GM18505 (cell line): ENCODE data around the gene ANKRD55.
"Not testable (repeated sequence)": the region's sequence is repeated elsewhere in the genome, so short reads cannot be mapped to it uniquely, and the experiment has no call there.

ENCODE experiments used
- ATAC-seq: cut with Tn5 transposase; IDR thresholded peaks from one replicate; pipeline ENCODE4 v1.9.1; 2021; ENCODE audit not compliant: unreplicated experiment
- POLR2A ChIP-seq: IDR thresholded peaks from 4 replicates; pipeline ENCODE4 v1.6.1; 2011; ENCODE audit warnings: borderline replicate concordance; ENCODE audit not compliant: insufficient read depth, insufficient read length; ENCODE audit errors: extremely low read depth

The ANKRD55 gene

DNA sequence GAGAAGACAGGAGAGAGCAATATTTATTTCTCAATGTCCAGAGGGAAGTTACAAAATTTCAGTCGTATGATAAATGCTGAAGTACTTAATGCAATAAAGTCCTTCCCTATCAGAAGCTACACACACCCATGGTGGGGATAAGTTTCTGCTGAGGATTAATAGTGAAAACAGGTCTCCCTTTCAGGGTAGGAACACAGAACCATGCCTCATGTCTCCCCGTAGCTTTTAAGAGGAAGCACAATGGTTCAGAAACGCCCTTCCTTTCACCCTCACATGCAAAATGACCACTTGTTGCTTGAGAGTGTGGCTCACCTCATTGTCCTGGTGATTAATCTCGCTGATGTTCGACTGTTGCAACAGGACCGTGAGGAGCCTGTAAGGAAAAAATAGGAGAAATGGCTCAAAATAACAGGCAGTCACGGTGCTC is 73.6 kb downstream of the ANKRD55 start:
- TF ChIP-seq POLR2A, result no peak
- no peak for ATAC-seq

DNA sequence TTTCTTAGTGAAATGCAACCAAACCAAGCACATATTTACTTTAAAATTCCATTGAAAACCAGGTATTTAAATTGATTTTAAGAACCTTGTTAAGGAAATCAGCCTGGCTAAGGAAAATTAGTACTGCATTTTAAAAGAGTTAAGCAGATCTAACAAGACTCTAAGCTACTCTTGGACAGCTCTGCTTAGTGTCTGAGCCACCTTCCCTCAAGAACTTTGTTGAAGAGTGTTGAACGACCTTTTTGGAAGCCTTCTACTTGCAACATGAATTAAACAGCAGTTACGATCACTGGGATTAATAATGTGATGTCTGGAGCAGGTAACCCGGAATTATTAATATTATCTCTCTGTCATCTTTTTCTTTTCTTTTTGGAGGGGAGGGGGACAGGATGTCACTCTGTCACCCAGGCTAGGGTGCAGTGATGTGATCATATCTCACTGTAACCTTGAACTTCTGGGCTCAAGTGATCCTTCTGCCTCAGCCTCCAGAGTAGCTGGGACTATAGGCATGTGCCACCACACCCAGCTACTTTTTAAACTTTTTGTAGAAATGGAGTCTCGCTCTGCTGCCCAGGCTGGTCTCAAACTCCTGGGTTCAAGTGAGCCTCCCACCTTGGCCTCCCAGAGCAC is 74.7 kb downstream of the ANKRD55 start:
- ATAC-seq, result no peak
- no peak for TF ChIP-seq POLR2A

DNA sequence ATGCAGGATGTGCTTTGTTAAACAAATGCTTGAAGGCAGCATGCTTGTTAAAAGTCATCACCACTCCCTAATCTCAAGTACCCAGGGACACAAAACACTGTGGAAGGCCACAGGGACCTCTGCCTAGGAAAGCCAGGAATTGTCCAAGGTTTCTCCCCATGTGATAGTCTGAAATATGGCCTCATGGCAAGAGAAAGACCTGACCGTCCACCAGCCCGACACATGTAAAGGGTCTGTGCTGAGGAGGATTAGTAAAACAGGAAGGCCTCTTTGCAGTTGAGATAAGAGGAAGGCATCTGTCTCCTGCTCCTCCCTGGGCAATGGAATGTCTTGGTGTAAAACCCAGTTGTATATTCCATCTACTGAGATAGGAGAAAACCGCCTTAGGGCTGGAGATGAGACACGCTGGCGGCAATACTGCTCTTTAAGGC is 75.9 kb downstream of the ANKRD55 start:
- not testable (repeated sequence) for ATAC-seq

DNA sequence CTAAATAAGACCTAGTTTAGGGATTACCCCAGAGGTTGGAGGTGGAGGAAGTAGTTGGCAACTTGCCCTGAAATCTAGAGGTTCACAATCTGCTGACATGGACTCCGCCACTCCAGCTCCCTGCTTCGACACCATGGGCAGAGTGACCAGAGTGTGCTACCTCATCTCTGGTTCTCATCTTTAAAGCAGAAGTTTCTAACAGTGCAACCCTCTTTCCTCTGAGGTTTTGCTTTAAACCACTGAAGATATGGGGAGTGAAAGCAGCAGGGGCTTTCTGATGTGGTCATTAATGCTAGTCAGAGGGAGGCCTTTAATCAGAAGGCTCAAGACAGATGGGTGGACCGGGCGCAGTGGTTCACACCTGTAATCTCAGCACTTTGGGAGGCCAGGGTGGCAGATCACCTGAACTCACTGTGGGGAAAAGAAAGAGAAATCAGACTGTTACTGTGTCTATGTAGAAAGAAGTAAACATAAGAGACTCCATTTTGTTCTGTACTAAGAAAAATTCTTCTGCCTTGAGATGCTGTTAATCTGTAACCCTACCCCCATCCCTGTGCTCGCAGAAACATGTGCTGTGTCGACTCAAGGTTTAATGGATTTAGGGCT is 76.4 kb downstream of the ANKRD55 start:
- ATAC-seq, result peak; percentile 53

DNA sequence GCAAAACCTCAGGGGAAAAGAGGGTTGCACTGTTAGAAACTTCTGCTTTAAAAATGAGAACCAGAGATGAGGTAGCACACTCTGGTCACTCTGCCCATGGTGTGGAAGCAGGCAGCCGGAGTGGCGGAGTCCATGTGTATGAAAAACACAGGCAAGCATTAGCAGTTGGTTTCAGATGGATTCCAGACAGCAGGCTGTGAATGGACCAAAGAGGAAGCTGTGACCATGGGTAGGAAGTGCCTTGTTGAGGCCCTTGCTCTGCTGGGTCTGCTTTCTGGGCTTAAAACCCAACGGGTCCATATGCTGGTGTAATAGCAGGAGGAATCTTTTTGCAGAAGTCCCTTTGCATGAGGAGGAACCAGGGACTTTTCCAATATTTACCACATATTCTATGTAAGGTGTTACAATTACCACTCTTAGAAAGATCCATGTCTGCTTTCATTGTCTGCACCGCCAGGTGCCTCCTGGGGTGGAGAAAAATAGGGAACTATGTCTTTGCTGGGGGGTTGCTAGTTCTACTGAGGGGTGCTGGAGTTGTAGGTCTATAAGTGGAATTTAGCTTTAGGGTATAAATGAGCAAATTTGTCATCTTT is 77.0 kb downstream of the ANKRD55 start:
- TF ChIP-seq POLR2A, result no peak
- no peak for ATAC-seq

DNA sequence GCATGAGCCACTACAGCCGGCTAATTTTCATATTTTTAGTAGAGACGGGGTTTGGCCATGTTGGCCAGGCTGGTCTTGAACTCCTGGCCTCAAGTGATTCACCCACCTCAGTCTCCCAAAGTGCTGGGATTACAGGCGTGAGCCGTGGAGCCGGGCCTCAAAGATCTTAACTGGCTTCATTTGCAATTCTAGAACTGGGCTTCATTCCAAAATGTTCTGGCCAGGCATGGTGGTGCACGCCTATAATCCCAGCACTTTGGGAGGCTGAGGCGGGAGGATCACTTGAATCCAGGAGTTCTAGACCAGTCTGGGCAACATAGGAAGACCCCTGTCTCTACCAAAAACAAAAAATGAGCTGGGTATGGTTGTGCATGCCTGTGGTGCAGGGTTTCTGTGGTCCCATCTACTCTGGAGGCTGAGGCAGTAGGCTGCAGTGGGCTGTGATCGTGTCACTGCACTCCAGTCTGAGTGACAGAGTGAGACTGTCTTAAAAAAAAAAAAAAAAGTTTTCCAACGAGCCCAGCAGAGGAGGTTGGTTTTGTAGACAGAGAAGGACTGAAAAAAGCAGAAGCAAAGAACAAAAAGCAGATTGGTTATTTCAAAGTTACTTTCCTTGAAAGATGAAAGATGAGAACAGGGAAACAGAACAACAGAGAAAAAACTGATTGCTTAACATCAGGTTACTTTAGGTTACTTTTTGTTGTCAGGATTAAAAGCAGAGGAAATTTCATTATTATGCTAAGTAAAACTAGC is 78.2 kb downstream of the ANKRD55 start:
- ATAC-seq, result no peak

DNA sequence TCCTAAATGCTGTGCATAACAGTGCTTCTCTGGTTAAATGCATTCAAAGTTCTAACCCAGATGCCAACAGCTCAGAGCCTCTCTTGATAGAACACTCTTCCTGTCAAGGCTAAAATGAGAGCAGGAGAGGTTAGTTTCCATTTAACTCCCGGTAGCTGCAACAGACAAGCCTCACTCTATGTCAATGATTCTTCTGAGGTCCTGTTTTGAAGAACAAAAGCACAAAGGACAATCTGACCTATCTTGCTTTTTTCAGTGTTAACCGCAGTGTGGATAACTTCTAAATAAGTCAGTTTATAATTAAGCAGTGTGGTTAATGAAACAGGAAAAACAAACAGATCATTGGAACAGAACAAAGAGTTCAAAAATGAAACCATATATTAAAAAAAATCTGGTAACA is 80.7 kb downstream of the ANKRD55 start:
- no peak for TF ChIP-seq POLR2A
- ATAC-seq, result no peak

More for the DNA sequence above, 78.2 kb downstream of the ANKRD55 start:
- no peak for TF ChIP-seq POLR2A

DNA sequence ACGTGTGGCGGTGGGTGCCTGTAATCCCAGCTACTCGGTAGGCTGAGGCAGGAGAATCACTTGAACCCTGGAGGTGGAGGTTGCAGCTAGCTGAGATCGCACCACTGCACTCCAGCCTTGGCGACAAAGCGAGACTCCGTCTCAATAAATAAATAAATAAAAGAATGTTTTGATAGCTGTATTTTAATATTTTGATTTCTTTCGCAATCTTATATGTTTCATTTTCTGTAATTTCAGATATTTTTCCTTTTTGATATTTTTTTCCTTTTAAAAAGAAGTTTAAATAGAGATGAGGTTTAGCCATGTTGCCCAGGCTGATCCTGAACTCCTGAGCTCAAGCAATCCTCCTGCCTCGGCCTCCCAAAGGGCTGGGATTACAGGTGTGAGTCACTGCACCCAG is 82.4 kb downstream of the ANKRD55 start:
- ATAC-seq, result not testable (repeated sequence)

DNA sequence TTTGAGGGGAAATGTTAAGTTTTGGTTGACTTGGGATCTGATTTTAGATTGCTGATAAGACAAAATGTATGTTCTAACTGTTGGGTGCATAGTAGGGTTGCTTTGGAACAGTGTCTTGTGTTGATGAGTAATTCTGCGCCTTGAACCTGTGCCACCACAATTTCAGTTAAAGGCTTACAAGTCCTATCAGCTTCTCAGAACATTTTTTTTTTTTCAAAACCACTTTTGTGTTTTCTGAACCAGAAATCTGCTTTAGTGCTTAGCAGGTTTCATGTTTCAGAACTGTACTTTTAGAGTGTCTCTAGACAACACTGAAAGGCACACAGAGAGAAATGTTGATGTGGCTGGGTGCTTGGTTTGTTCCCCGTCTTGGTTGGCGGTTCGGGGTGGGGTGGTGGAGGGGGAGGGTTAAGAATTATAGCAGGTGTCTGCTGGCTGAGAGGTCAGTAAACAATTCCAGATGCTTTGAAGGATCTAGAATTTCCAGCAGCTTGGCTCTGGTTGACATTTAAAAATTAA is 84.6 kb downstream of the ANKRD55 start:
- ATAC-seq, result peak; percentile 95
- no peak for TF ChIP-seq POLR2A

DNA sequence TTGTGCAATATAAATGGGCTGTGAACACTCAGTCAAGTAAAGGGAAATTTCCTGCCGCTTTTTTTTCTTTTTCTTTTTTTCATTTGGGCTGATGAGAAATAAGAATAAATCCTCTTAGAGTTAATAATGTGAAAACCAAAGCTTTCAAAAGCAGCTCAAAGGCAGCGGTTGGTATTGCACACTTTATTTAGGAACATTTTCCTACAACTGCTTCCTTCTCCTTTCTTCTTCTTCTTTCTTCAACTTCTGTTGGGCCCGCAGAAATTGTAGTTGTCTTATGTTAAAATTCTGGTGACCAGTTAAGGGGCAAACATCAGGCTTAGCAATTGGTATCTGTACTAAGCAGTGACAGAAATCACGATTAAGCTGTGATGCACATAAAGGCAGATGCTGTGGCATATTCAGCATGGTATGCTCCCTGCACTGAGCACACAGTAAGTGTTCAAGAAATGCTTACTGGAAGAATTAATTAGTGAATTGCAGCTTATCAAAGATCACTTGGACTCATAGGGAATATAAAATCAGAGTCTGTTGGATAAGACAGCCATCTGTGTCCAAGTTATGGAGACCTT is 85.4 kb downstream of the ANKRD55 start:
- no peak for TF ChIP-seq POLR2A
- ATAC-seq, result no peak

DNA sequence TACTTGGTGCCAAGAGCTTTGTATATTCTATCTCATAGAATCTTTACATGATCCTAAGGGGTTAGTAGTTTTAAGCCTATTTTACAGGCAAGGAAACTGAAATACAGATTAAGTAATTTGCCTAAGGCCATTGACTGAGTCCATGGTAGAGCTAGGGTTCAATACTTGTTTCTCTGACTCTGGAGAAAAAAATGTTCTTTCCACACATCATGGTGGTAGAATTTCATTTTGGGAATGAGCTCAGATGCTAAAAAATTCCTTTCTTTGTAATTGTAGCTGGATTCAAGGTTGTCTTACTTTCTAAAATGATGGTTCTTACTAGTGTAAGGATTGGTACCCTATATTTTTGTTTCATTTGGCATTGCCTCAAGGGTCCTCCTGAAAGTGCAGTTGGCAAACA is 86.0 kb downstream of the ANKRD55 start:
- TF ChIP-seq POLR2A, result no peak
- no peak for ATAC-seq

DNA sequence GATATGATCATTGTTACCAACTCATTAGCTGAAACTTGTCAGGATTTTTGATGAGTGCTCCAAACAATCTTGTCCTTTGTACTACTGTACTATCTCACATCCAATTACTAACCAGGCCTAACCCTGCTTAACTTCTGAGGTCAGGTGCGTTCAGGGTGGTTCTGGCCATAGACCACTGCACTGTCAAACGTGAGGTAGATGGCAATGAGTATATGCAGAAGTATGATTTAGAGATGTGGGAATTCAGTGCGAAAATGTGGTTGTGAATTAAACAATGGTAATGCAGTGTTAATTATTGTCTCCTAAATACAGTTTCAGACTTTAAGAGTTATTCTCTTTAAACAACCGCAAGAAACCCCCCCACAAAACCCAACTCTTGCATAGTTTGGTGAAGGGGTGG is 86.5 kb downstream of the ANKRD55 start:
- ATAC-seq, result no peak
- no peak for TF ChIP-seq POLR2A

DNA sequence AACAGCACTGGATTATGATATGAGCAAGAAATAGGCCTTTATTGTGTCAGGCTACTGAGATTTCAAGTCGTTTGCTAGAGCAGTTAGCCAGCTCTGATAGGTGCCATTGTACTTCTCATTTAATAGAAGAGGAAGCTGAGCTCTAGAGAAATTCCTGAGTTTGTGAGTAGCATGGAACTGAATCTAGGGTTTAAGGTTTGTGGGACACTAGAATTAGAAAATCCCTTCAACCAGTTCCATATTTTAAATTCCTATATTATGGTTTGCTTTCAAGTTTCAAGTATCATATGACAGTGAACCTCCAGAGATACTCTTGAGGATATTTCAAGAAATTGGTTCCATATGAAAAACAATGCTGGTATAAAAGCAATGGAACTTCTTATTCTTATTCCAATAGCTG is 87.6 kb downstream of the ANKRD55 start:
- no peak for ATAC-seq
- TF ChIP-seq POLR2A, result no peak
